Ishikawa (cell line): Measurements from ENCODE around the gene SPDYE1.

Source experiments
- CEBPB ChIP-seq: IDR thresholded peaks from 2 replicates; pipeline ENCODE4 v1.6.1; 2012
- CREB1 ChIP-seq: IDR thresholded peaks from 2 replicates; pipeline ENCODE4 v1.6.1; 2012; ENCODE audit warnings: low read depth
- EGR1 ChIP-seq: IDR thresholded peaks from 2 replicates; pipeline ENCODE4 v1.6.1; 2012
- EP300 ChIP-seq: IDR thresholded peaks from 2 replicates; pipeline ENCODE4 v1.6.1; 2012; ENCODE audit warnings: borderline replicate concordance
- FOXM1 ChIP-seq: IDR thresholded peaks from 2 replicates; pipeline ENCODE4 v1.6.1; 2012; ENCODE audit warnings: low read depth, borderline replicate concordance
- MAX ChIP-seq: IDR thresholded peaks from 2 replicates; pipeline ENCODE4 v1.6.1; 2012
- NFIC ChIP-seq: IDR thresholded peaks from 2 replicates; pipeline ENCODE4 v1.6.1; 2012
- RAD21 ChIP-seq: IDR thresholded peaks from 2 replicates; pipeline ENCODE4 v1.6.1; 2012; ENCODE audit warnings: low read depth
- REST ChIP-seq: IDR thresholded peaks from 2 replicates; pipeline ENCODE4 v1.6.1; 2012; ENCODE audit warnings: low read depth, mild to moderate bottlenecking
- TAF1 ChIP-seq: IDR thresholded peaks from 2 replicates; pipeline ENCODE4 v1.6.1; 2012; ENCODE audit warnings: low read depth, mild to moderate bottlenecking
- TCF12 ChIP-seq: IDR thresholded peaks from 2 replicates; pipeline ENCODE4 v1.6.1; 2012; ENCODE audit warnings: low read depth
- TEAD4 ChIP-seq: IDR thresholded peaks from 2 replicates; pipeline ENCODE4 v1.6.1; 2012
- USF1 ChIP-seq: IDR thresholded peaks from 2 replicates; pipeline ENCODE4 v1.6.1; 2012
- YY1 ChIP-seq: IDR thresholded peaks from 2 replicates; pipeline ENCODE4 v1.6.1; 2012; ENCODE audit warnings: low read depth
- ZBTB7A ChIP-seq: IDR thresholded peaks from 2 replicates; pipeline ENCODE4 v1.6.1; 2012; ENCODE audit warnings: low read depth

The SPDYE1 gene

GRCh38 chr7:44045226-44046014 lies 47.7 kb downstream of the SPDYE1 start:
- TF ChIP-seq TCF12 (no peak), FOXM1 (no peak), CREB1 (no peak), RAD21 (no peak), TEAD4 (no peak), USF1 (no peak), REST (no peak), MAX (no peak), ZBTB7A (no peak), EGR1 (no peak), YY1 (no peak), CEBPB (no peak)

GRCh38 chr7:44046321-44047061 lies 48.8 kb downstream of the SPDYE1 start:
- TF ChIP-seq MAX, result no peak
- no peak for TF ChIP-seq USF1
- no peak for TF ChIP-seq EP300
- TF ChIP-seq CEBPB, result no peak
- no peak for TF ChIP-seq EGR1
- no peak for TF ChIP-seq ZBTB7A
- TF ChIP-seq TCF12, result no peak
- TF ChIP-seq RAD21, result no peak
- TF ChIP-seq CREB1, result no peak
- TF ChIP-seq YY1, result no peak
- no peak for TF ChIP-seq TAF1
- TF ChIP-seq REST, result no peak
- TF ChIP-seq TEAD4, result no peak
- no peak for TF ChIP-seq FOXM1
- TF ChIP-seq NFIC, result no peak

- TF ChIP-seq MAX, result no peak
- no peak for TF ChIP-seq YY1
- no peak for TF ChIP-seq TAF1
- TF ChIP-seq EGR1, result no peak
- TF ChIP-seq ZBTB7A, result no peak
- TF ChIP-seq FOXM1, result no peak
- TF ChIP-seq TEAD4, result no peak
- no peak for TF ChIP-seq TCF12
Measured at GRCh38 chr7:44048031-44048795, 50.5 kb downstream of the SPDYE1 start.

GRCh38 chr7:44050121-44050914 lies 52.6 kb downstream of the SPDYE1 start:
- no peak for TF ChIP-seq CREB1
- no peak for TF ChIP-seq EP300
- no peak for TF ChIP-seq NFIC
- TF ChIP-seq YY1, result no peak
- no peak for TF ChIP-seq FOXM1
- TF ChIP-seq TCF12, result no peak
- no peak for TF ChIP-seq TAF1
- no peak for TF ChIP-seq MAX
- no peak for TF ChIP-seq RAD21
- TF ChIP-seq EGR1, result no peak
- TF ChIP-seq REST, result no peak
- no peak for TF ChIP-seq TEAD4
- TF ChIP-seq USF1, result no peak
- TF ChIP-seq ZBTB7A, result no peak
- no peak for TF ChIP-seq CEBPB
